Measurements from ENCODE around the gene MOB3B.

The MOB3B gene

DNA sequence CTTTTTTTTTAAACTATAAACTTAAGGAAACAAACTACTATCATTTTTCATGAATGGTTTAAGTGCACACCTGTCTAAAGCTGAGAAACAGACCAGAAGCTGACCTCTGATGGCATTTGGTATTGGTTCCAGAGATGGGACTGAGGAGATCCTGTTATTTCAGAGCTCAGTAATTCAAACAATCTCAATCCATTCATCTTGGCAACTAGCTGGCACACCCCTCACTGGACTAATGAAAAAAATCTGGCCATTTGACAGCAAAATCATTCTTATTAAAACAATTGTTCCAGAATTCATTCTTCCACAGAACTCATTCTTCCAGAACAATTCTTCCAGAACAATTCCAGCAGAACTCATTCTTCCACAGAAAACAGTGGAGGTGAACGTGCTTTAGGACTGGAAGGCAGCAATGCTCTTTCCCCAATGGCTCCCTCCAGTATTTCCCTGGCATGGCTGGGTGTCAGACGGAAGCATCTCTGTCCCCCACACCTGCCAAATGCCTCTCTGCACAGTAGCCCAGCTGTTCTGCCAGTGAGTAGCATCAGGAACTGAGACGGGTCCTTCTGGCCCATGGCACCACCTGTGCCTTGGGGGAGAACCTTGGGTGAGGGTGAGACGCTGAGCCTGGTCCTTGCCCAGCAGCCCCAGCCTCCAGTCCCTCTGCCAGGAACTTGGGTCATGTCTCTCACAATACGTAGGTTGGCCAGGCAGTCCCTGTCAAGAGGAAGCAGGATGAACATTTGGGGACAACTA, 145.2 kb downstream of the MOB3B start:
- DNase-seq: no peak

DNA sequence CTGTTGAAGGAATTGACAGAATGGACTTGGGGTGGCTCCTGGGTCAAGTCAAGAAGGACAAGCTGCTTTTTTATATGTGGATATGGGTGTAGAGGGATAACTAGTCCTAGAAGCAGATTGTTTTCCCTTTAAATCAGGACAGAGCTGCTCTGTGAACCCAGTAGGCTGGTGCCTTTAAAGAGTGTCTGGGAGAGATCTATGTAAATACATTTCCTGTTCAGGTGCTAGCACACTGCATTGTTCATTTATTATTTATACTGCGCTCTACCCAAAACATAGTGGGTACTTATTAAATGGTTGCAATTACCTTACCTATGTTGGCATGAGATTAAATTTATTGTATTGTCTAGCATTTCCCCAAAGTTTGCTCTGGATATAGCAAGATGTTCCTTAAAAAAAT, 146.1 kb downstream of the MOB3B start:
- no peak for DNase-seq

DNA sequence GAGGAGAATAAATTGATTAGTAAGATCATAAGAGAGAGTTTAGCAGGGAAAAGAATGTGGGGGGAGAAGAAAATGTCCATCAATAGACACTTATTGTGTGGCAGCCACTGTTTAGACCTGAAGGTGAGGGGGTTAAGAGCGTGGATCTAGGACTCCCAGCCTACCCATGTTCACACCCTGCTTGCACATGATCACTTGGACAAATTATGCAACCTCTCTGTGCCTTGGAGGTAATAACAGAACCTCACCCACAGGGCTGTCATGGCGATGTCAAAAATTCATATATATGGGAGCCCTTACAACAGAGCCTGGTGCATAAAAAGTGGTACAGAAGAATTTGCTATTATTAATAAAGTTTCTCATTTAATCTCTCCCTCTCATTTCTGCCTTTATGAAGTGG, 146.6 kb downstream of the MOB3B start:
- no peak for DNase-seq

DNA sequence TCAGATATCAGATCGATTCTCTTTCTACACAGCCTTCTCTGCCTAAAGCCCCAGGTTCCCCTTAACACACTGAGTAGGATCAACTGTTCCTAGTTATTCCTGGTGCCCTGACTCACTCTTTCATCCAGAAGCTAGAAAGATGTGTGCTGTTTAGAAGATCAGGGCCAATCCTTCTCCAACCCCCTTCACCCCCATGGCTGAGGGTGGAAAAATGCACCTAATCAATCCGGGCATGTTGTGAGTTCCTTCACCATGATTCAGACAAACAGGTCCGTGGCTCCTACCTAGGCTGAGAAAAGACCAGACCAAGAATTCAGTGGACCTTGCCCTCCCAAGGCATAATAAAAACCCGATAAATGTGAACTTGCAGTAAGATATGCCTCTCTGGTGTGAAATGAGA, 147.3 kb downstream of the MOB3B start:
- DNase-seq: no peak

DNA sequence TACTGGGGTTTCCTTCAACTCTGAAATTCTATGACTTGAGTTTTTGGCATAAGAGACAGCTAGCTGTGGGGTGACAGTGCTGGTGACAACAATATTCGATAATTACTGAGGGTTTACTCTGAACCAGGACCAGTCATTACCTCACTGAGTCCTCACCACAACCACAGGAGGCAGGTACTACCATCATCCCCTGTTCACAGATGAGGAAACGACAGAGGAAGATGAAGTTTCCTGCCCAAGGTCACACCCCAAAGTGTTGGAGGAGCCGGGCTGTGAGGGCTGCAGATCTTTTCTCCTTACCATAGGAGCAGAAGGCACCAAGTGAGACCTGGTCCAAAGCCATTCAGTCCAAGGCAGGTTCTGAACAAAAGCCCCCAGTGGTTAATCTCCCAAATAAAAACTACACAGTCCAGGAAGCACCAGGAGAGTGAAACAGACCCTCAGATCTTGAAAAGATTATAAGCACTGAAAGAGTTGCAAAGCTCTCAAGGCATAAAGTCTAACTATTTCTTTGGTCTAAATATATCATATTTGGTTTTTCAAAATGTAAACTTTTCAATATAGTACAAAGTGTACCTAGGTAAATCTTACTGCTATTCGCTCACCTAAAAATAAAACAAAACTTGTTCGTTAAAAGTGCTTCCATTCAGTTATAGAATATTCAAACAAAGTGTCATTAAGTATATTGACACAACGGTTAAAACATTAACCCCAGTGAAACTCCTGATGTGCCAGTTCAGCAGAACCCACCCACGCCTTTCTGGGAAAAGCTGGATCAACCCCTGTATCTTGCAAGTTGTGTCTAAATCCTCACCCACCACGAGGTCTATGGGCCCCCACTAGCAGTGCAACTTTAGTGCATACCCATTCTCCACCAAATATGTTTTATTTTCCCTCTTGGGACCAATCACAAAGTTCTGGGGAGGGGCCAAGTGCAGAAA, 150.0 kb downstream of the MOB3B start:
- no peak for DNase-seq

DNA sequence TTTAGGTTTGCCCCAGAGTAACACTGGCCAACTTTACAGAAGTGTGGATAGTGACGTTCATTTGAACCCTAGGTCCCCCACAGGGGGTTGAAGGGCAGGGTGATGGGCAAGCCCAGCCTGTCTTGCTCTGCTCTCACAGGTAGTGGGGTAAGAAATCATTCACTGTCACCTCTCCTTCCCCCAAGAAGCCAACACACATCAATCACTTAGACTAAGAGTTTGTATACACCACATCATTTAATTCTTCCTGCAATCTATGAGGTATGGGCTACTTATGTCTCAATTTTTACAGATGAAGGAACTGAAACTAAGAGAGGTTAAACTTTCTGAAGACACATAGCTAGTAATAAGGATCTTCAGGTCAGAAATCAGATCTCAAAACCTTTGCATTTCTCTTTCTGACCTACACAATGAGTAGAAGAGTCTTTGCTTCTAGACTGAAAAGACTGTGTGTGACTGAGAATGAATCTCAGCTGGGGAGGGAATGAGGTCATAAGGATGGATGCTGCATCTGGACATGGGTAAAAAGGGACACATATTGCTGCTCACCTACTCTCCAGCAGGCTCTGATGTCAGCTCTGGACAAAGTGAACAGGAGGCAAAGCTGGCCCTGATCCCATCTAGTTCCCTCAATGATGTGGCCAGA, 151.7 kb downstream of the MOB3B start:
- DNase-seq: no peak

DNA sequence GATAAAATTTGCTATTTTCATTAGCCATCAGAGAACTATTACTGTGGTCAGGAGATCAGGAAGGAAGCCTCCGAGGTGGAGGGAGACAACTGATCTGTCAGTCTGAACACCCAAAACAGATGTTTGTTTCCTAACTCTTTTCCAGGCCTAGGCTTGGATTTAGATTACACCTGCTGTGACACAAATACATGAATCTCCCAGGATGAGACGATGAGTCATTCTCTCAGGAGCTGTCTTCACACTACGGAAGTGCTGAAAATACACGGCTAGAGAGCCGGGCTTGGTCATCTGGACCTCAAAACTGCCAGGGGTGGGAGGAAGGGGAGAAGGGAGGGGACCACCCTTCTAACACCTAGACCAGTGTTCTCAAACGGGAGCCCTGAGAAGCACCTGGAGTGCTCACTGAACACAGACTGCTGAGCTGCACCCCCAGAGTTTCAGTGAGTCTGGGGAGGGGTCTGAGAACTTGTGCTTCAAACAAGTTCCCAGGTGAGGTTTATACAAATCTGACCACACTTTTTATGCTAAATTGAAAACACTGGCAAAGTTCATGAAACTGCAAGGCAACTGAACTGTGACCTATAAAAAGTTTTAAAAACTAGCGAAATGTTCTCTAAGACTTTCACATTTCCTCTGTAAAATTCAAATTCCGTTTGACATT, 152.3 kb downstream of the MOB3B start:
- DNase-seq: no peak

DNA sequence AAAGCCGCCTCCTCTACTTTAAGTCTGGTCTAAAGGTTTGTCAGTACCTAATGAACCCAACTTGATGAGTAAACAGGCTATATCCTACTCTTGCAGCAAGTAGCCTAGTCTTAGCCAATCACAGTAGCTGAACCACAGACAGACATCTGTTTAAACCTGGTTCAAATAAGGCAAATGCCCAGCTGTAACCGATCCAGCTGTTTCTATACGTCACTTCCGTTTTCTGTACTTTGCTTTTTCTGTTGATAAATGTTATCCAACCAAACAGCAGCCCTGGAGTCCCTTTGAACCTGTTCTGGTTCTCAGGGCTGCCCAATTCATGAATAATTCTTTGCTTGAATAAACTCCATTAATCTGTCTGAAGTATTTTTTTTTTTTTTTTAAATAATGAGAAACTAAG, 155.8 kb downstream of the MOB3B start:
- DNase-seq: no peak

DNA sequence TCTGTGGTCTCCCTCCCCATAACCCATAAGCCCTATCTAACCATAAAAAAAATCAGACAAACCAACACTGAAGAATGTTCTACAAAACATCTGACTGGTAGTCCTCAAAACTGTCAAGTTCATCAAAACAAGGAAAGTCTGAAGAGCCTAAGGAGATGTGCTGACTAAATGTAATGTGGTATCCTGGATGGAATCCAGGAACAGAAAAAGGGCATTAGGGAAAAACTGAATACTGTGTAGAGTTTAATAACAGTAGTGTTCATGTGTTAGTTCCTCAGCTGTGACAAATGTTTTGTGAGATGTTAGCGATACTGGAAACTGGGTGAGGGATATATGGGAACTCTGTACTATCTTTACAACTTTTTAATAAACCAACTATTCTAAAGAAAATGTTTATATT, 157.0 kb downstream of the MOB3B start:
- DNase-seq: no peak

DNA sequence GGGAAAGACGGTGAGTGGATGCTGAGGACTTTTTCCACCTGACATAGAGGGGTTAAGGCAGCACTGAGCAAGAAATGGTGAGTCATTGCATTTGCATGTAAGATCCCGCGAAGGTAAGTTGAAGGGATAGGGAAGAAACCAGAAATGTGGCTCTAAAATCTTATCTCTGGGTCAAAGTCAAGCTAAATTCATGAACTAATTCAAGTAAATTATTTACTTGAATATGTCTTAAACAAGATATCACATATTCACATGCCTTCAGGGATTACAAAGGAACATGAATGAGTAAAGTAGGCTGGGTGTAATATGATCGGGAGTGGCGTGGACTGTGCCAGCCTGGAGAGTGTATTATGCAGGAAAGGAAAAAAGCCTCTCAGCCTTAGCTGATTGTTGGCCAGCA, 158.2 kb downstream of the MOB3B start:
- no peak for DNase-seq

DNA sequence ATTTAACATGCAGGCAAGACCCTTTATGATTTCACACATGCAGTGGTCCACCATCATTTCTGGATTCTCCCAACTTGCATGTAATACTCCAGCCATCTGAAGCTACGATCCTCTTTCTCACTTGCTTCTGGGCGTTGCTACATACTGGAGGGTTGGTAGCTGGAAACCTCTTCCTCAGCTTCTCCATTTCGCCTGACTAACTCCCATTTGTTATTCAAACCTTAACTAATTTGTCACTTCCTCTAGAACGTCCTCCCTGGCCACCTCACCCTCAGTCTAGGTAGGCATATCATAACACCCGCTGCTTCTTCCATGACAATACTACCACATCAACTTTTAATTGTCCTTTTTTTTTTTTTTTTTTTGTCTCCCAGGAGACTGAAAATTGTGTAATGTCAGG, 160.0 kb downstream of the MOB3B start:
- DNase-seq: no peak

DNA sequence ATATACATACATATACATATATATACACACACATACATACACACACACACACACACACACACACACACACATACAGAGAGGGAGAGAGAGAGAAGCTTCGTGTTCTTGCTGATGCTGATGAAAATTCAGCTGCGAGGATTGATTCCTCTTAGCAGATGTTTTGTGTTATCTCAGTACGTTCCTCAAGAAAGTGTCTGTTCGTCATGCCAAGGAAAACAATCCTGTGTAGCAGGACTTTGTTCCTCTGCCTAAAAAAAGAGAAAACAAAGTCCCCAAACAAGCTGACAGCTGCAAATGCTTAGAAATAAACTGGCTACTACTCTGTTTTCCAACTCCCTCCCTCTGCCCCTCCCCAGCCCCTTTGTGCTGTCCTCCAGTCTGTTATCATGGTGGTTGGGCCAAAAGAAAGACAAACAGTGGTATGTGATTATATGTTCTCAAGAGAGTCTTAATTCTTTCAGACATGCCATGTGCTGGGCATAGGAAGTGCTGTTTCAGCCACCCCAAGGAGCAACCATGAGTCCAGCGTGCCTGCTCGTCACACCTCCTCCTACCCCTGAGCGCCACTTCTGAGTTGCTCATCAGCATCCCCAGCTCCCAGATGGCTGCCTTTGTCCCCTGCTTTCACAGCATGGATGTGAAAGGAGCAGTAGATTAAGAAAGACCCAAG, 161.2 kb downstream of the MOB3B start:
- no peak for DNase-seq

DNA sequence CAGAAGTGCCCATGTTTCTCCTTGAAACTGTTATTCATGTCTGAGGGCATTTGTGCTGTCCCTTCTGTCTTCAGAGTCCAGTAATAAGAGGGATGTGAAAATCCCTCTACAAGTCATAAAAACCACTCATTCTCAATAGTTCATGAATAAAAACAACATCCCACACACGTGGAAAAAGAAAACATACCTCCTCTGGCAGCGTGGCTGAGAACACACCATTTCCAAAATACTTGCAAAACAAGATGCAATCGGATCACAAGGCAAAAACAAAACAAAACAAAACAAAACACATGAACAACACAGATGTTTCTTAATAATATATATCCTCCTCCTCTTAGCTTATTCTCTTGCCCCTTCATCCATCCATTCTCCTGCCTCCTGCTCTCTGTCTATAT, 161.7 kb downstream of the MOB3B start:
- no peak for DNase-seq

DNA sequence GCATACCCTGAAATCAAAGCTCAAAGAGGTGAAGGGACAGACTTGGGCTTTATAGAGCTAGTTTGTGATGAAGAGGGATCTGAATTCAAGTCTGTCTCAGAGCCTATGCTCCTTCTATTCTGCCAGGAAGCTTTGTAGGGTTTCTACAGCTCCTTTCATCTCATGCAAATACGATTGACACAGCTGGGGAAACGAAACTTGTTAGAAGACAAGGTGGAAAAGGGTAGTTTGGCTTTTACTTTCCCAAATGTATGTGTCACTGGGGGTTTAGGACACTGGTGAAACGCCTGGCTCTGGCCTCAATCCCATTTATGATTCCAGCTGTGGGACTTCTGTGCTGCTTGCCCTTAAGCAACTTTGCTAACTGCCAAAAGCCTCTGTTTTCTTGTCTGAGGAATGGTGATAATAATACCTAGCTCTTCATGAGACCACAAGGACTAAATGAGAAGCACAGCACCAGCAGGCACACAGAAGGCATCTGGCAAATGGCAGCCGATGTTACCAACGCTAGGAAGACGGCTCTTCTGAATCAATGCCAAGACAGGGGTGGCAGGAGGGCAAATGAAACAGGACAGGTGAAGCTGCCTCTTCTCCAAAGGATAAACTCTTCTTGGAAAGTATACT, 162.3 kb downstream of the MOB3B start:
- no peak for DNase-seq

DNA sequence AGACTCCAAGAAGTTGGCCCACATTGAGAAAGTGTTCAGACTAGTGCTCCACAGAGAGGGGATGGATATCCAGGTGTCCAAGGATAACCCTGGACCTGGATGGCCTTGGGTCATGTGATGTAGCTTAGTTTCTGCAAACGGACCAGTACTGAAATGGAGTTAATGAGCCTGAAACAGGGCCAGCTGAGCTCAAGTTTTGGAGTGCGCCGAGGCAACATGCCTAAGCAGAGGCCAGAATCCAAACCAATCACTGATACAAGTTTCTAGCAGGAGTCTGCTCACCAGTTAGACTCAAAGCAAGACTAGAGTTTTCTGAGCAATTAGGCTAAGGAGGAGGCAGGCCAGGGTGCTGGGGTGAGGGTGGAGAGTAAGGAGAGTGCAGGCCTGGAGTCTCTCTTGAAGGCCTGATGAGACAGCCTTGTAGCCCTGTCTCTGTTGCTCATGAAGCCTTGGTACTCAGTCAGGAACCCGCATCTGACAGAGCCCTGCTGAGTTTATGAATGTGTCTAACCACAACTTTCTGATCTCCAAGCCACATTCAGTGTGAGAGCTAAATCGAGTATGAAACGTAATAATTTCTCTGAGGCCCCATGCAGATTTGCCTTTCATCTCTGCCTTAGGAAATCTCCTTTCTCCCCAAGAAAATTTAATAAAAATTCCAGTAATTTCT, 163.8 kb downstream of the MOB3B start:
- no peak for DNase-seq

DNA sequence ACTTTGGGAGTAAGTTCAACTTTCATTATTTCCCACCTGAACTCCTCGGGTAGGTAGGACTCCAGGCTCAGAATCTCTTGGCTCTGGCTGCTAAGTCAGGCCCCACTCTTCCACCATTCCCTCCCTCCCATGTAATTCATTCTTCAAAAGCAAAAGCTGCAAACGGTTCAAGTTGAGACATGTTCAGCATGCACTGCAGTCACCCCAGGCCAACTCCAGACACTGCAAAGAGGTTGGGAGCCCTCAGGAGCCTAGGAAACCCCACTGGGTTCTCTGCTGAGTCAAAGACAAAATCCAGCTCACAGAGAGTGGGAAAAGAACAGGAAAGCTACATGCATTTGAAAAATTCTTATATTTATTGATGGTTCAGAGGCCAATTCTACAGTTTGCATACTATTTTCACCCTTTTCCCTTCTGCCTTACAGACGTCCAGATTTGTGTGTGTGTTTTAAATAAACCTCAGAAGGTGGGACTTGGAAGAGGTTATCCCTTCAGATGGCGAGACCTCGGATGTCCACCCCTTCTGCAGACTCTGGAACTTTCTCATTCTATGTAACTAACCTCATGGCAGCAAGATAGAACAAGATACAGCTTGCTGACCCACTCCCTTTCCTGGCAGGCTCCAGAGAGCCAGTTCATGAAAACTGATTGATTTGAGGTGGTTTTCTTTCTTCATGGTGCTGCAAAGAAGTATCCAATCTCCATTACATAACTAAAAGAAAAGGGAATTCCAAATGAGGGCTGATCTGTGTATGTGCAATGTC, 167.0 kb downstream of the MOB3B start:
- DNase-seq: no peak

DNA sequence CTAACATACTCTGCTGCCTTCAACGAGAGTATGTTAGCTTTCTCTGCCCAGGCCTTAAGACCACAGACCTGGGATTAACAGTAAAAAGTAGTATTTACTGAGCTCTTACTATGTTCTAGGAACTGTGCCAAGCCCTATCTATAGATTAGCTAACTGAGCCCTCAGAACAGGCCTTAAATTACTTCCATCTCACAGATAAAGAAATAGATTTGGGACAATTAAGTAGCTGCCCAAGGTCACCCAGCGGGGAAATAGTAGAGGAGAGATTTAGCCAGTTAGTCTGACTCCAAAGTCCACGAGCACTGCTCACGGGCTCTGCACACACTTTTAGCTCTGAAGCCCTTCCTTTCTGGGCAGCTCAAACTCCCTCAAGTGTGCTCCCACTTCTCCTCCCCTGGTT, 168.1 kb downstream of the MOB3B start:
- DNase-seq: no peak

DNA sequence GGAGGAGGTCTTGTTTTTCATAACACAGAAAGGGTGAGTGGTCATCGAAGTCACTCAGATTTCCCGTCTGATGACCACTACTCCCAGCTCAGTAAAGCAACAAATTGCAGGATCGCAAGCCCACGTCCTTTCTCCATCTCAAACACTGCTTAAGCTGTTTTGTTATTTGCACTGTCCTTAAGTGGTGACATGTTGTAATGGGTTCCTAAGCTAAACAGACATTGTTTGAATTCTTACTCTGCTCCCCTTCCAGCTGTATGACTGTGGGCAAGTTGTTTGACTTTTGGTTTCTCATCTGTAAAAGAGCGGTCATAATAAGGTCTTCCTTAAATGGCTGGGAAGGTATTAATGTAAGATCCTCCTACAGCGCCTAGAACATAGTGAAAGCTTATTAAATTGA, 169.9 kb downstream of the MOB3B start:
- no peak for DNase-seq

DNA sequence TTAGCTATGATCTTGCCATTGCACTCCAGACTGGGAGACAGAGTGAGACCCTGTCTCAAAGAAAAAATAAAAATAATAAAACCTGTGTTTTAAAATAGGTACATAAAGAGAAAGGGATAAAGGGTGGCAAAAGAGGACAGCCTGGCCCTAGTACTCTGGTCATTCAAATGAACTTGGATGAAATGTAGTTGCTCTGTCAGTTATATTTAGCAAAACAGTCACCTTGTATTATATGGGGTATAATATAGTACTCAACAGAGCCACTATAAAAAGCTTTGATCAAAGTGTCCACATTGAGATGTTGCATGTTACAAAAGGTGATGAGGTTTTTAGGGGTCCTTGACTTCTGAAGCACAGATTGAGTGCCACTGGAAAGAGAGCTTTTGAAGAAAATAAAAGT, 171.6 kb downstream of the MOB3B start:
- no peak for DNase-seq

DNA sequence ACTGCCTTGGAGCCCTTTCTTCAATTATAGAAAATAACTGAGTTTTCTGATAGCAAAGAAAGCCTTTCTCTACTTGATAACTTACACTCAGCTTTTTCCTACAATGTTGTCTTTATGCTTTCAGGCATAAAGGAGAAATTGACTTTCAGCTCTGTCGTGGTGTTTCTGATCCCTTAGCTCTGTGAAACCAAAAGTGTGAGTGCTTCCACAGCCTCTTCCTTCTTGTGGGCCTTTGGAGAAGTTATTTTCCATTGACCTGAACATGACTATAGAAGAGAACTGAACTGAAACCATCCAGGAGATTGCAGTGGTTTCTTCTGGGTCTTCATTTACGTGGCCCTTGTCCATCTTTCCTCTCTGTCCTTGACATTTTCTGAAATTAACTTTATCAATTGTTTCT, 173.2 kb downstream of the MOB3B start:
- no peak for DNase-seq

DNA sequence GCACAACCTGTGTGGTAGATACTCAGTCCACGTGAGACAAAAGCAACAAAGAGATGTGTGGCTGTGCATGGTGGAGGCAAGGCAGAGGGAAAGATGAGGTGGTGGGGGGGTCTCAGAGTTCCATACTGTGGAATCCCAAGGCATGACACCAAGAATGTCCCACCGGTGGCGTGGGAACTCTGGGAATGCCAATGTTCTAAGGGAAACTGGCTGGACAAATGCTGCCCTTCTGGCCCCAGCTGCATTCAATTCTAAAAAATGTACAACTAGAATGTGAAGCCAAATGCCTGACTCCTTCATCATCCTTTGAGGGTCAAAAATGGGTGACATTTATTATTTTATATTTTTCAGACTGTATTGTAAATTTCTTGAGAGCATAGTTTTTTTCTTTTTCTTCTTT, 174.4 kb downstream of the MOB3B start:
- no peak for DNase-seq
